Fibroblast of skin of left quadriceps (primary cell): ENCODE data around the gene APOL1.

Experiments used
- DNase-seq, 2 experiments: peaks; one replicate each; pipeline ENCODE4 v3.0.0-alpha.2; 2013; ENCODE audit warnings: low read depth in 2 of 2

APOL1 gene

DNA sequence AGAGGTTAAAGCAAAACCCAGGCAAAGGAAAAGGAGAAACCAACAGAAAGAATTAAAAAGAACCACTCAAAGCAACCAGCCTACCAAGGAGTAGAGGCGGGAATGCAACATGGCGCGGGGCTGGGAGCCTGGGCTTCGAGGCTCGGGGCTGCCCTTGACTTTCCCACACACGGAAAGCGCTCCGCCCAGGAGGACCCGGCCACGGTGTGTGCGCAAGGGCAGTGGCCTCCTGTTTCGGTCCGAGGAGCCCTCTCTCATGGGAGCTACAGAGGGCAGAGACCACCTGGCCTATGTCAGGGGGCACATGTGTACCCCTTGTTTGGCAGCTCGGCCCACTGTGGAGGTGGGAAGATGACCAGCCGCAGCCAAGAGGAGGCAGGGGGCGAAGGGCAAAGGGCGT is 55.9 kb downstream of the APOL1 start:
- no peak for DNase-seq

- no peak for DNase-seq
Observed at GRCh38 chr22:36311386-36312085, 58.6 kb downstream of the APOL1 start.

- no peak for DNase-seq
Observed at GRCh38 chr22:36315325-36315724, 62.4 kb downstream of the APOL1 start.

GRCh38 chr22:36316419-36316818 is 63.5 kb downstream of the APOL1 start:
- no peak for DNase-seq
